Ramos (cell line): ENCODE data around the gene NAPB.
"Not testable (repeated sequence)": the region's sequence is repeated elsewhere in the genome, so short reads cannot be mapped to it uniquely, and the experiment has no call there.

Source experiments
- in situ Hi-C: fragments of 300-500 bp; cut with MboI; formaldehyde crosslinking; loops from one replicate; pipeline ENCODE4 v1.14.3; 2022; ENCODE audit warnings: low sequenced_read_pairs; ENCODE audit not compliant: unreplicated experiment

The NAPB gene

GRCh38 chr20:23356203-23356602 lies 65.1 kb downstream of the NAPB start:
- in situ Hi-C loops, result no loop called here

DNA sequence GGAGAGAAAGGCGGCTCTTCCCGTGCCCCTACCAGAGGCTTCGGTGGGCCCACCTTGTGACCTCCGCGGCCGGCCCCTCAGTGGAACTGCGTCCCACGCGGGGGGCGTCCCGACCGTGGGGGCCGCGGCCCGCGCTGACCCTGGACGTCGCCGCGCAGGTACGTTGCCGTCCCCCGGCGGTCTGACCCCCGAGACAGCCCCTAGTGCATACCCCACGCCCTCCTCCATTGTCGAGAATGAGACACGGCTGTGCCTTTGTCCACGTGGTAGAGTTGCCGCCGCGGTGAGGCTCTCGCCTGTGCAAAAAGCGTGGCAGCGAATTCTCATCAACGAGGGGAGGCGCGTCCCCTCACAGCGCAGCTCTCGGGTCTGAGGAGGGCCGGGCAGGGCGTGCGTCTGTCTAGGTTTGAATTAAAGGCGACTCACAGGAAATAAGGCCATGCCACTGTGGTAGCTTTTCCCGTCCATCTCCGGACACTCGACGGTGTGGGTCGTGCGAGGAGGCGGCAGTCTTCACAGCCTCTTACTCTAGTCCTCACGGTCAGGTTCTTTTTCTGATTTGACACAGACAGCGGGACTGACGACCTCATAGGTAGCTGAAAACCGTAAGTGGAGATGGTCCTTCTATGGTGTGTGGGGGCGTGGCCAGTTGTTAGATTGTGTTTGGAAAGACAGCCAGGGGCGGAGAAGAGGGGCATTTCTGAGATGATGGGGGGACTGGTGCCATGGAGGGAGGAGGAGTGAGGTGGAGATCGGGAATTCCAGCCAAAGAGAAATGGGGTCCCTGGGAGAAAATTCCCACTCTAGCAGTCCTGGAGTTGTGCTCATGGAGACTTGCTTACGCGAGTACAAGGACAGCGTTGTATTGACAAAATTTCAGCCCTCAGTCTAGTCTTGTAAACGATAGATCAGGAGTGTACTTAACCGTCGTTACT lies 70.1 kb downstream of the NAPB start:
- in situ Hi-C loops, result no loop called here

DNA sequence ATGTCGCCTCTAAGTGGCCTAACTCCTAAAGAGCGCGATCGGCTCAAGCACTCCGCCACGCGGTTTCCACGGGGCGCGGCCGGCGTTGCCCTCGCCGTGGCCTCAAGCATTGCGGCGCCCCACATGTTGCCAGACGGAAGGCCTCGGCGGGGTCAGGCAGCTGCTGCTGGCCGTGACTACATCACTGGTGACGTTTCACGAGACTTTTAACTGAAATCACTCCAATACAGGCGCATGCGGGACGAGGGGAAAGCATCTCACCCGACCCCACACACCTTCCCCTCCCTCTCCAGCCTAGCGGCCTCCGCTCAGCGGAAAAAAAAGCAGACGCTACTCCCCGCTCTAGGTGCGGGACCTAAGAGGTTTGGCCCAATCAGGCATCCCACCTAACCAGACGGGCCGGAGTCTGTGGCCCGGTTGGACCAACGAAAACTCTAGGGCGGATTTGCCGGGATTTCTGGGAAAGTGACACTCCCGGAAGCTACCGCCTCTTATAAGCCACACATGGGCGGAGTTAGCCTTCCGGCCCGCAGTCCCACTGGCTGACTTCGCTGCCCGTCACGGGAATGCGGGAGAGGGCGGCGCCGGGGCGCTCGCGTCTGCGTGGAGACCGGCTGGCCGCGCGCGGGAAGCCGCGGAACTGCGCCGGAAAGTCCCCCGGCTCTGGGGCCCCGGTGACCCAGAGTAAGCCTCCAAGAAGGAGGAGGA lies 70.9 kb downstream of the NAPB start, which contains the start of gene NXT1:
NXT1 (plus strand) TSS at position 596 of the 708 bp plus-strand sequence. CDS start 3,251 bp downstream, outside the sequence.
- in situ Hi-C loops, result no loop called here

GRCh38 chr20:23349338-23350195 lies 71.7 kb downstream of the NAPB start:
- in situ Hi-C loops, result no loop called here

- in situ Hi-C loops, result not testable (repeated sequence)
Measured at GRCh38 chr20:23348510-23348909, 72.8 kb downstream of the NAPB start.

GRCh38 chr20:23347791-23348190 lies 73.5 kb downstream of the NAPB start:
- in situ Hi-C loops, result no loop called here

- in situ Hi-C loops, result no loop called here
Measured at GRCh38 chr20:23346002-23346401, 75.3 kb downstream of the NAPB start.

DNA sequence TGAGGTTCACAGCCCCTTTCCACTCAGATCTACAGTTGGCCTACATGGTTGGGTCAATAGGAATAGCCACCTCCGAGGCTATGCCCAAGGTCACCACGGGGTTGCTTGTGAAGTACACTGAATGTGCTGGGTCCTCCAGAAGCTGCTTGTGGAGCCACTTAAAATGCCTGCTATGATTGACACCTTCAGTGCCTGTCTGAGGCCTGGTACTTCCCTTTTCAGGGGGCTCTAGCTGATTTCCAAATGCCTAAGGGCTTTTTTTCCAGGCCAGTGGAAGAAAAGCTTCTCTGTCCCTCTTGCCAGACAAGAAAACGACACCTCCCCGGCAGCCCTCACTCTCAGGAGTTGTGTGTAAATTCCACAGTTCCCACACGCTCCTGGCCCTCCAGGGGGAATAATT lies 77.0 kb downstream of the NAPB start:
- in situ Hi-C loops, result no loop called here

GRCh38 chr20:23343590-23343989 lies 77.7 kb downstream of the NAPB start:
- in situ Hi-C loops, result no loop called here

- in situ Hi-C loops, result no loop called here
Measured at GRCh38 chr20:23341073-23341472, 80.2 kb downstream of the NAPB start.

DNA sequence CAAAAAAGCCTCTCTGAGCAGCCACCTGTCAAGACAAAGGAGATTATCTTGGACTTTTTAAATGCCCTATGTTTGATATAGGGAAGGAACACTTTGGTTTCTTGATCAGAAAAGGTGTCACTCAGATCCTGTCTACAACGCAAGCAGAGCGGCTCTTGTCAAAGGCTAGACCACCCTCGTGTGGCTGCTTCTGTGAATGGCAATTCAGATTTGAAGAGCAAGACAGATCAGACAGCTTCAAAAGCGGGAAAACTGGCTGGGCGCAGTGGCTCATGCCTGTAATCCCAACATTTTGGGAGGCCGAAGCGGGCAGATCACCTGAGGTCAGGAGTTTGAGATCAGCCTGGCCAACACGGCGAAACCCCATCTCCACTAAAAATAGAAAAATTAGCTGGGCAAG lies 80.8 kb downstream of the NAPB start:
- in situ Hi-C loops, result no loop called here

- in situ Hi-C loops, result no loop called here
Measured at GRCh38 chr20:23339986-23340385, 81.3 kb downstream of the NAPB start.

DNA sequence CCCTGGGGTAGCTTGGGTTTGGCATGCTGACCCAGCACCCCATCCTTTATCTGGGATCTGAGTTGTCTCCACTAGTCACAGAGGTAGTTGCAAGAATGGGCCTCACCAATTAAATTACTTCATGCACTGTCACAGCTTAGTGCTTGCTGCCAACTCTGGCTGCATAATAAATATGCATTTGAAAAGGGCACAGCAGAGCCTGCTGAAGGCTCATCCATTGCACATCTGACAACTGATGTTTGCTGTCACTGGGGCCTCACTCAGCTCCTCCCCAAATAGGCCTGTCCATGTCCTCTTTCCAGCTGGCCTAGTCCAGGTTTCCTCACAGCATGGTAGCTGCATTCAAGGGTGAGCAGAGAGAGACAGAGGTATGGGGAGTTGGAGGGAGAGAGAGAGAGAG lies 84.0 kb downstream of the NAPB start:
- in situ Hi-C loops, result no loop called here

DNA sequence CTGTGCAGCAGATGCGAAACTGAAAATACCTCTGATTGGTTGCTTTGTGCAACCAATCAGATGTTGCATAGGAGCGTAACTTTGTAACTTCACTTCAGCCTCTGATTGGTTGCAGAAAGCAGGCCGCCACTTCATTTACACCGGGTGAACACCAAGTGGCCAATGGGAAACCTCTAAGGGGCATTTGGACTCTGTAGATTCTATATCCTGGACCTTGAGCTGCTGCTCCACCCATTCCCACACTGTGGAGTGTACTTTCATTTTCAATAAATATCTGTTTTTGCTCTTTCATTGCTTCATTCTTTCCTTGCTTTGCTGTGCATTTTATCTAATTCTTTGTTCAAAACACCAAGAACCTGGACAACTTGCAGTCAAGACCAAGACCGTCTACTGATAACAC lies 84.8 kb downstream of the NAPB start:
- in situ Hi-C loops, result no loop called here

- in situ Hi-C loops, result no loop called here
Measured at GRCh38 chr20:23335521-23335920, 85.8 kb downstream of the NAPB start.

GRCh38 chr20:23334111-23334510 lies 87.2 kb downstream of the NAPB start:
- in situ Hi-C loops, result no loop called here

- in situ Hi-C loops, result no loop called here
Measured at GRCh38 chr20:23332467-23332866, 88.8 kb downstream of the NAPB start.

DNA sequence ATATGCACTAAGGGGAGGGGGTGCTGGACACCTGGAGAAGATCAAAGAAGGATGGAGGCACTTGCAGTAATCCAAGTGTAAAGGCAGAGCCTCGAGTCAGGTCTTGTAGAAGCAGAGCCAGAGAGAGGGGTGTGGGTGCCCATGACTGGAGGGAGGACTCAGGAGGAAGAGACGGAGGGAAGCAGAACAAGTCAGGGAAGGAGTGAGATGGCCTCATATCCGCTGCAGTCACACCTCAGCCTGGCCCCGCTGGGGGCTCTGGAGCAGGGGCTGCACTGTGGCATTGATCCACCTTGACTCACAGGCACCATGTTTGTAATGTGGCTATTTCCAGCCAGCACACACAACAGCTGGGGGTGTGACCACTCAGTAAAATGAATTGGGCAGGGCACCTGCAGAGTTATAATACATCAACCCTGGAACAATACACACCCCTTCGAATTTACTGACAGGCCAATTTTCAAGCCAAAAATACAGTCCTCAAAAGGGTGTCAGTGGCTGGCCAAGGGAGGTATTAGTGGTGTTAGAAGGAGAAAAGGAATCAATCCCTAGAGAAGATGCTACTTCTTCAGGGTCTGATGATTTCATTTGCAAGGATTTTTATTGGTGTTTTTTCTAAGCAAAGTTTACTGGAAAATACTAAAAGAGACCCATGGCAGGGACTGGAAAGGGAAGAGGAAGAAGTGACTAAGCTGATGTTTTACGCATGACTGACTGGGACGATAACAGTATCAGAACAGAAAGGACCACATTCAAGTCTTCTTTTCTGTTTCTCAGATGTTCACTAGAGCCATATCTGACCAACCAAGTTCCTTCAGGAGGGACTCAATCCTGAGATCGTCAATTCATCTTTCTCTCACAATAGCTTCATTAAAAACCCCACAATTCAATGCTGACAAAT lies 89.6 kb downstream of the NAPB start:
- in situ Hi-C loops, result no loop called here

DNA sequence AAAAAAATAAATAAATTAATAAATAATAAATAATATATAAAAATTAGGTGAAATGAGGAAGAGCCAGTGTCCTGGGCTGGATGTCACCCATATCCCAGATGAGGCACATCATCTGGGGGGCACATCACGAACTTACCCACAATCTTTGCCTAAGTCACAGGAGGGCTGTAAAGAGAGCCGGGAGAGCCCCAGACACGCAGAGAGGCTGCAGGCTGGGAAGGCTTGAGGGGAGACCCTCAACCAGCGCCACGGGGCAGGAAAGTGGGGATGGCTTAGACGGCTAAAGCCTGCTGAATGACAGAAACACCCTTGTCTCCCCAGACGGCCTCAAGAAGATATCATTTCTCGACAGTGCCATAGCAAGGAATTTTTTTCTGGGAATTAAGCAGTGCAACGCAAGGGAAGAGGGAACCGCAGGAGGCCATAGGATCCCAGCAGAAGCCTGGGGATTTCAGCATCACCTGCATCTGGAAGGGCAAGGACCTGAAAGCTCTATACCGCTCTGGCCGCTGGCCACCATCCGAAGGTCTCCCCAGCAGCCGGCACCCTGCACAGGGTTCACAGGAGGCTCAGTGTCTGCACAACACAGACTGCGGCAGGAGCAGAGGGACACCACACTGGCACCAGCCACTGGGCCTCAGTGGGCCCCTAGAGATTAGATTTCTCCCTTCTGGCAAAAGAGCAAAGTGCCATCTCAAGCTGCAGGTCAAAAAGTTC lies 93.5 kb downstream of the NAPB start:
- in situ Hi-C loops, result no loop called here
